Activated gamma-delta T cell treated with Interleukin-2 at 50 U/mL for 16 hours (primary cell): Measurements from ENCODE around the gene VWA8.
A peak's percentile ranks its signal among the peaks of the same experiment; 100 is the strongest.
"Not testable (repeated sequence)": the region's sequence is repeated elsewhere in the genome, so short reads cannot be mapped to it uniquely, and the experiment has no call there.

Experiments used
- DNase-seq: peaks from one replicate; pipeline ENCODE4 v3.0.0-alpha.2; 2020

The VWA8 gene

GRCh38 chr13:41842036-41842620 lies 118.8 kb downstream of the VWA8 start:
- DNase-seq = no peak

- no peak for DNase-seq
These were observed 123.3 kb downstream of the VWA8 start for GRCh38 chr13:41837629-41838028.

GRCh38 chr13:41835871-41836270 lies 125.0 kb downstream of the VWA8 start:
- DNase-seq = no peak

GRCh38 chr13:41834697-41835096 lies 126.2 kb downstream of the VWA8 start:
- not testable (repeated sequence) for DNase-seq

- no peak for DNase-seq
These were observed 127.1 kb downstream of the VWA8 start for GRCh38 chr13:41833831-41834230.

GRCh38 chr13:41833201-41833600 lies 127.7 kb downstream of the VWA8 start:
- no peak for DNase-seq

- no peak for DNase-seq
These were observed 133.2 kb downstream of the VWA8 start for GRCh38 chr13:41827507-41828213.

- DNase-seq = no peak
These were observed 135.2 kb downstream of the VWA8 start for GRCh38 chr13:41825691-41826090.

GRCh38 chr13:41823476-41823875 lies 137.4 kb downstream of the VWA8 start:
- no peak for DNase-seq

- no peak for DNase-seq
These were observed 138.3 kb downstream of the VWA8 start for GRCh38 chr13:41822560-41822959.

- DNase-seq = no peak
These were observed 139.7 kb downstream of the VWA8 start for GRCh38 chr13:41821238-41821594.

GRCh38 chr13:41820581-41821237 lies 140.2 kb downstream of the VWA8 start:
- no peak for DNase-seq

- DNase-seq = no peak
These were observed 144.9 kb downstream of the VWA8 start for GRCh38 chr13:41816057-41816456.

- no peak for DNase-seq
These were observed 147.5 kb downstream of the VWA8 start for GRCh38 chr13:41813426-41813825.

- no peak for DNase-seq
These were observed 148.1 kb downstream of the VWA8 start for GRCh38 chr13:41812851-41813250.

- no peak for DNase-seq
These were observed 148.7 kb downstream of the VWA8 start for GRCh38 chr13:41812237-41812636.

- peak; percentile 5 for DNase-seq
These were observed 149.3 kb downstream of the VWA8 start for GRCh38 chr13:41811588-41812021.

- no peak for DNase-seq
These were observed 150.9 kb downstream of the VWA8 start for GRCh38 chr13:41809962-41810361.

- DNase-seq = not testable (repeated sequence)
These were observed 157.5 kb downstream of the VWA8 start for GRCh38 chr13:41803445-41803735.

GRCh38 chr13:41802684-41803444 lies 158.0 kb downstream of the VWA8 start:
- no peak for DNase-seq

GRCh38 chr13:41802043-41802683 lies 158.7 kb downstream of the VWA8 start:
- no peak for DNase-seq

- DNase-seq = no peak
These were observed 169.9 kb downstream of the VWA8 start for GRCh38 chr13:41791056-41791455.

- no peak for DNase-seq
These were observed 172.4 kb downstream of the VWA8 start for GRCh38 chr13:41788552-41788951.
